Thyroid gland (tissue), 4 donors: ENCODE measurements around the gene TBXAS1.

Experiments
- CTCF ChIP-seq, 6 experiments: fragments of 200-600 bp in 3 of 6; fragments of 450-650 bp in 3 of 6; sonication (generic) in 3 of 6; IDR thresholded peaks; one replicate each; pipeline ENCODE4 v1.5.1; 2016 to 2019; ENCODE audit warnings: antibody characterized with exemption in 6 of 6, mild to moderate bottlenecking in 2 of 6, inconsistent platforms in 1 of 6, moderate library complexity in 1 of 6
- POLR2A ChIP-seq, 2 donors: fragments of 450-650 bp; IDR thresholded peaks; one replicate each; pipeline ENCODE4 v1.6.1; 2017; ENCODE audit warnings: antibody characterized with exemption in 2 of 2, mild to moderate bottlenecking in 2 of 2, moderate library complexity in 1 of 2

DNA sequence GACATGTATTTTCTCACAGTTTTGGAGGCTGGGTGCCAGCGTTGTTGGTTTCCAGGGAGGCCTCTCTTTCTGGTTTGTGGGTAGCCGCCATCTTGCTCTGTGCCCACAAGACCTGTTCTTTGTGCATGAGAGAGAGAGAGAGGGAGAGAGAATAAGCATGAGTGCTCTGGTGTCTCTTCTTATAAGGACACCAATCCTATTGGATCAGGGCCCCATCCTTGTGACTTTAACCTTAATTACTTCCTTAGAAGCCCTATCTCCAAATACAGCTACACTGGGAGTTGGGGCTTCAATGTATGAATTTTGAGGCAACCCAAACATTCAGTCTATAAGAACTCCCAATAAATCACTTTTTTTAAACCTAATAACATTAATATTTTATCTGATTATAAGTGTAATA, 119.1 kb downstream of the TBXAS1 start:
- no peak for TF ChIP-seq CTCF (IDR thresholded peaks at IDR 0.05)
- TF ChIP-seq POLR2A (IDR thresholded peaks at IDR 0.05), result no peak
